Measurements from ENCODE around the gene CDNF. TPM values are rescaled to one million over a fixed set of nuclear protein-coding genes. Genes with fewer than 3 reads are reported as not detected.

The CDNF gene
- total RNA-seq, 6 donors from 2014 or later = 0.89 to 34.6 (median 1.7) TPM

- H3K4me1 ChIP-seq = peaks cover 15 to 19% (median 18%) of the 10 kb centered on the region in 4 donors
- peak overlapping the region in 1 of 4 donors; percentile 97 for H3K27ac ChIP-seq
- DNase-seq = no peak
- H3K36me3 ChIP-seq = peaks cover 0 to 12% (median under 1%) of the 10 kb centered on the region in 4 donors
- WGBS, 2 donors = 94 to 95% methylated on average over 2 of the region's 2 CpGs
- no peak for ATAC-seq (ENCODE audit: low FRiP score in 2 of 2)
- no peaks in the 10 kb centered on the region for H3K27me3 ChIP-seq
- no peaks in the 10 kb centered on the region for H3K9me3 ChIP-seq
- no peak overlapping the region for H3K4me3 ChIP-seq
- no peak for TF ChIP-seq POLR2A (IDR thresholded peaks at IDR 0.05)
- no peak for TF ChIP-seq CTCF (IDR thresholded peaks at IDR 0.05)
- TF ChIP-seq POLR2AphosphoS5 (IDR thresholded peaks at IDR 0.05) = no peak
- no peak for TF ChIP-seq EP300 (IDR thresholded peaks at IDR 0.05)
Observed at GRCh38 chr10:14836208-14836607, 1.6 kb downstream of the CDNF start.

GRCh38 chr10:14833106-14833505 lies 4.7 kb downstream of the CDNF start:
- ATAC-seq (ENCODE audit: low FRiP score in 2 of 2) (no peak), DNase-seq (no peak)
- Histone ChIP-seq H3K4me1 (peaks cover 7 to 8% (median 7%) of the 10 kb centered on the region in 4 donors), H3K27me3 (no peaks in the 10 kb centered on the region), H3K36me3 (no peaks in the 10 kb centered on the region), H3K4me3 (no peak overlapping the region), H3K9me3 (no peaks in the 10 kb centered on the region), H3K27ac (no peak overlapping the region)
- TF ChIP-seq POLR2A (IDR thresholded peaks at IDR 0.05) (no peak), POLR2AphosphoS5 (IDR thresholded peaks at IDR 0.05) (no peak), EP300 (IDR thresholded peaks at IDR 0.05) (no peak), CTCF (IDR thresholded peaks at IDR 0.05) (no peak)
- WGBS, 2 donors = 81 to 85% methylated on average over 3 of the region's 3 CpGs

GRCh38 chr10:14826076-14826829 lies 11.6 kb downstream of the CDNF start:
- no peak for ATAC-seq (ENCODE audit: low FRiP score in 2 of 2)
- DNase-seq = no peak
- WGBS, 2 donors = 46 to 75% methylated on average over 1 of the region's 1 CpG
- TF ChIP-seq CTCF (IDR thresholded peaks at IDR 0.05) (no peak), POLR2AphosphoS5 (IDR thresholded peaks at IDR 0.05) (no peak), EP300 (IDR thresholded peaks at IDR 0.05) (no peak), POLR2A (IDR thresholded peaks at IDR 0.05) (no peak)
- Histone ChIP-seq H3K27ac (peak overlapping the region in 1 of 4 donors; percentile 11), H3K4me3 (no peak overlapping the region), H3K36me3 (no peaks in the 10 kb centered on the region), H3K4me1 (no peaks in the 10 kb centered on the region), H3K27me3 (no peaks in the 10 kb centered on the region), H3K9me3 (no peaks in the 10 kb centered on the region)

GRCh38 chr10:14823966-14824365 lies 13.9 kb downstream of the CDNF start:
- ATAC-seq (ENCODE audit: low FRiP score in 2 of 2) = no peak
- no peak overlapping the region for H3K4me3 ChIP-seq

More at GRCh38 chr10:14823966-14824365, 13.9 kb downstream of the CDNF start:
- Histone ChIP-seq H3K27ac (no peak overlapping the region), H3K9me3 (no peaks in the 10 kb centered on the region), H3K27me3 (no peaks in the 10 kb centered on the region), H3K36me3 (no peaks in the 10 kb centered on the region), H3K4me1 (no peaks in the 10 kb centered on the region)
- no peak for DNase-seq
- no peak for TF ChIP-seq POLR2A (IDR thresholded peaks at IDR 0.05)
- TF ChIP-seq EP300 (IDR thresholded peaks at IDR 0.05) = no peak
- no peak for TF ChIP-seq CTCF (IDR thresholded peaks at IDR 0.05)
- no peak for TF ChIP-seq POLR2AphosphoS5 (IDR thresholded peaks at IDR 0.05)
- WGBS, 2 donors = 78 to 87% methylated on average over 3 of the region's 3 CpGs
